Coronary artery (tissue), 2 donors: ENCODE results near the gene LPP.

Source experiments
- DNase-seq: peaks from one replicate; pipeline ENCODE4 v3.0.0-alpha.2; 2017; ENCODE audit warnings: low spot score
- H3K27ac ChIP-seq, 2 donors: fragments of 200-600 bp; sonication (generic); one replicate each; pipeline ENCODE4 v1.5.1; 2016 to 2019
- H3K4me3 ChIP-seq: fragments of 200-600 bp; sonication (generic); 2 replicates; pipeline ENCODE4 v1.5.1; 2016; ENCODE audit warnings: mild to moderate bottlenecking, moderate library complexity
- CTCF ChIP-seq: fragments of 200-600 bp; sonication (generic); IDR thresholded peaks from one replicate; pipeline ENCODE4 v1.5.1; 2019; ENCODE audit warnings: antibody characterized with exemption

LPP gene

DNA sequence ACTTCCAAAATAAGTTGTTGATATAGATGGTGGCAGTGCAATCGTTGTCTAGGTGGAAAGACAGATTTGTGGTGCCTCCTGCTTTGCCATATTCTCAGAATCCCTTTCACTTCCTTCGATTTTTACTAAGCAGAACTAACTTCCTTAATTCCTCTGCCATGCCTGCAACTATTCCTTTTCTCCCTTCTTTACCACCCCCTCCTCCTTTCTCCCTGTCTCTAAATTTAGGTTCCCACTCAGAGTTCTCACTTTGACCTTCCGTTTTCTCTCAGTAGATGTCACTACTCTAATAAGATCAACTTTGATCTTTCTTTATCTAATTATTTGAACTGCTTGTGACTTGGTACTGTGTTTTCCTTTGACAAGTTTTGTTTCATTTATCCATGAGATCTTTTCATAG is 351.2 kb downstream of the LPP start:
- H3K27ac ChIP-seq, result peak overlapping the region in 1 of 2 donors; percentile 3
- DNase-seq, result no peak
- no peak overlapping the region for H3K4me3 ChIP-seq
- TF ChIP-seq CTCF, result no peak

DNA sequence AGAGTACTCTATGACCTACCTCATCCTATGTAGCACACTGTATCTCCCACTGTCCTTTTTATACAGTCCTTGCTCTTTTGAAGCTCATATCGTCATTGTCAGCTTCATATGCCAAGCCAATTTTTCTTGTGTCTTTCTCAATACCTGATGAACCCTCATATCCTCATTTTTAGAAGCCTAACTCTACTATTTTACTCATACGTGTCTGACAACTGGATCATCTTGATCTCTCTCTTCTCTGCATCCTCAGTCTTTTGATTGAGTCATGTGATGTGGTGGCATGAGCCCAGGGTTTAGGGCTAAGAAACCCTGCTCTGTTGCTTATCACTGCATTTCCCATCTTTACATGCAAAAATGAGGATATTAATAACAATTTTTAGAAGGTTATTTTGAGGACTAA is 352.0 kb downstream of the LPP start:
- Histone ChIP-seq H3K27ac (no peak overlapping the region), H3K4me3 (no peak overlapping the region)
- no peak for DNase-seq
- no peak for TF ChIP-seq CTCF

GRCh38 chr3:188506446-188506845 is 352.5 kb downstream of the LPP start:
- Histone ChIP-seq H3K27ac (no peak overlapping the region), H3K4me3 (no peak overlapping the region)
- TF ChIP-seq CTCF, result no peak
- no peak for DNase-seq

DNA sequence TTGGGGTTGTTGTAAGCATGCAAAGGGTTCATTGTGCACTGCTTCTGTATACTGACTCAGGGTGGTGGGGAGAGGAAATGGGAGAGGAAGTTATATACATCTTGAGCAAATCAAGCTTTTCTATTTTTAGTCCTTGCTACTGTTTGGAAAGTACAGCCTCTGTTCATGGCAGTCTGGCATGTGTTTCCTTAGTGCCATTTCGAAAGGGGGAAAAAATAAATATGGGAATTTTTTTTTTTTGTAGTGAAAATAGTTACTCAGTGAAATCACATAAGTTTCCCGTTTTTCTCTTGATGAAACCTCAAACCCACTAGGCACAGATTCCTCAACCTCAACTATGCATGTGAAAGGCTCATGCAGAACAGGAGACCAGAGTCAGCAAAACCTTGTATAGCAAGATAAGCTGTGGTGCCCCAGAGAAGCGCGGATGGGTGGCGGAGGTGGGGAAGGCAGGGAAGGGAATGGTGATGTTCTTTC is 353.3 kb downstream of the LPP start:
- Histone ChIP-seq H3K27ac (peak overlapping the region; percentile 48 to 67), H3K4me3 (no peak overlapping the region)
- TF ChIP-seq CTCF, result no peak
- DNase-seq, result no peak

DNA sequence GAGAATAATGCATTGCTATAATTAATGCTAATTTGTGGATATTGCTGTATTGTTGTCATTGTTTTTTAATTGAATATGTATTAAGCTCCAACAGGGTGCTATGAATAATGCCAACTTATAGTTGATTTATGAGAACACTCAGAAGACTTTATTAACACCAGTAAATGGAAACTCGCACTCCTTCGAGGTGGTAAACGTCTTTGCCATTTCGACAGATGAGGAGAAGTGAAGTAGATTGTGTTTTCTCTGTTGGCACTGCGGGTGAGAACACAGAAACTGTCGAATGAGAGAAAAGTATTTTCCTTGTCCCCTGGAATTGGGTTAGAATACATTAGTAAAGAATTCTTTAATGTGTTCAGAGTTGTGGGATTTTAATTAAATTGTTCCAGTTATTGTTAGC is 354.5 kb downstream of the LPP start:
- Histone ChIP-seq H3K4me3 (no peak overlapping the region), H3K27ac (peak overlapping the region in 1 of 2 donors; percentile 67)
- TF ChIP-seq CTCF, result no peak
- no peak for DNase-seq

DNA sequence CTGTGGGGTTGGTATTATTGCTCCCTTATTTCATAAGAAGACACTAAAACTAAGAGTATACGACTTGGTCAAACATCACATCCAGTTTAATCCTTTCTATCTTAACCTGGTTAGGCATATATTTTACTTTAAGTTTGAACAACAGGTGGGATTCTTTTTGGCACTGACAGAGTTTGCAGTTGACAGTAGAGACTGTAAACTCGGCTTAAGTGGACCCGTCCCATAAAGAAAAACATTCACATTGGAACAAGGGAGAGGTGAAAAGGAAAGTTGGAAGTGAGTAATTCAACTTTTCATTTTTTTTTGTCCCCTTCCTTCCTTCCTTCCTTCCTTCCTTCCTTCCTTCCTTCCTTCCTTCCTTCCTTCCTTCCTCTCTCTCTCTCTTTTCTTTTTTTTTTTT is 355.4 kb downstream of the LPP start:
- H3K27ac ChIP-seq, result no peak overlapping the region
- no peak for TF ChIP-seq CTCF
- no peak overlapping the region for H3K4me3 ChIP-seq
- no peak for DNase-seq

GRCh38 chr3:188510366-188510765 is 356.4 kb downstream of the LPP start:
- no peak overlapping the region for H3K4me3 ChIP-seq
- no peak for DNase-seq
- TF ChIP-seq CTCF, result no peak
- H3K27ac ChIP-seq, result no peak overlapping the region
